Ramos (cell line): Measurements from ENCODE around the gene CCDC28B.

ENCODE experiments used
- in situ Hi-C: fragments of 300-500 bp; cut with MboI; formaldehyde crosslinking; loops from one replicate; pipeline ENCODE4 v1.14.3; 2022; ENCODE audit warnings: low sequenced_read_pairs; ENCODE audit not compliant: unreplicated experiment

The CCDC28B gene

GRCh38 chr1:32249831-32250525 lies 49.6 kb downstream of the CCDC28B start:
- in situ Hi-C loops = no loop called here

GRCh38 chr1:32250893-32251716 lies 50.7 kb downstream of the CCDC28B start, which contains the start of gene LCK:
Gene LCK (plus strand): TSS chr1:32251265. CDS start chr1:32274330, 23,065 bp downstream.
- in situ Hi-C loops = no loop called here
